Spleen (tissue), 11 donors: Measurements from ENCODE around the gene SLC26A1. TPM values are rescaled to one million over a fixed set of nuclear protein-coding genes. Genes with fewer than 3 reads are reported as not detected.
A peak's percentile ranks its signal among the peaks of the same experiment; 100 is the strongest.
"Not testable (repeated sequence)": the region's sequence is repeated elsewhere in the genome, so short reads cannot be mapped to it uniquely, and the experiment has no call there.

ENCODE experiments used
- DNase-seq: peaks from one replicate; pipeline ENCODE4 v3.0.0-alpha.2; 2020
- H3K27ac ChIP-seq, 8 donors: fragments of 200-600 bp; sonication (generic) in 7 of 8; 1 replicate in 4 of 8; 2 replicates in 4 of 8; pipeline versions ENCODE4 v1.5.0 to v1.8.0; 2016 to 2021; ENCODE audit warnings: inconsistent platforms in 4 of 8, mild to moderate bottlenecking in 4 of 8, moderate library complexity in 1 of 8
- H3K27me3 ChIP-seq, 7 donors: fragments of 200-600 bp; sonication (generic) in 6 of 7; replicated peaks in 1 of 7; 1 replicate in 4 of 7; 2 replicates in 3 of 7; pipeline versions ENCODE4 v1.5.0 to v1.8.0; 2016 to 2021; ENCODE audit warnings: inconsistent platforms in 3 of 7, mild to moderate bottlenecking in 1 of 7
- H3K36me3 ChIP-seq, 6 donors: fragments of 200-600 bp; sonication (generic) in 5 of 6; 1 replicate in 4 of 6; 2 replicates in 2 of 6; pipeline versions ENCODE4 v1.5.0 to v1.8.0; 2016 to 2021; ENCODE audit warnings: inconsistent platforms in 2 of 6
- H3K4me1 ChIP-seq, 6 donors: fragments of 200-600 bp; sonication (generic) in 5 of 6; 1 replicate in 3 of 6; 2 replicates in 3 of 6; pipeline versions ENCODE4 v1.5.0 to v1.8.0; 2016 to 2021; ENCODE audit warnings: inconsistent platforms in 3 of 6
- H3K4me3 ChIP-seq, 8 donors: fragments of 200-600 bp; sonication (generic) in 7 of 8; 1 replicate in 4 of 8; 2 replicates in 4 of 8; pipeline versions ENCODE4 v1.5.0 to v1.8.0; 2016 to 2021; ENCODE audit warnings: inconsistent platforms in 4 of 8, mild to moderate bottlenecking in 4 of 8, moderate library complexity in 2 of 8
- H3K9me3 ChIP-seq, 8 donors: fragments of 200-600 bp; sonication (generic) in 7 of 8; 1 replicate in 4 of 8; 2 replicates in 4 of 8; pipeline versions ENCODE4 v1.5.0 to v1.8.0; 2016 to 2021; ENCODE audit warnings: inconsistent platforms in 4 of 8
- CTCF ChIP-seq, 11 experiments: fragments of 200-600 bp in 7 of 11; fragments of 450-650 bp in 4 of 11; sonication (generic) in 4 of 11; IDR thresholded peaks in 8 of 11; conservative IDR thresholded peaks in 3 of 11; 1 replicate in 7 of 11; 2 replicates in 4 of 11; pipeline versions ENCODE4 v1.4.0 to v1.8.0; 2016 to 2021; ENCODE audit warnings: antibody characterized with exemption in 11 of 11, inconsistent platforms in 4 of 11, mild to moderate bottlenecking in 1 of 11
- POLR2A ChIP-seq, 3 donors: fragments of 450-650 bp; IDR thresholded peaks; one replicate each; pipeline ENCODE4 v1.5.1; 2017; ENCODE audit warnings: antibody characterized with exemption in 3 of 3, mild to moderate bottlenecking in 1 of 3
- POLR2AphosphoS5 ChIP-seq, 3 donors: sonication (generic); formaldehyde crosslinking; IDR thresholded peaks; one replicate each; pipeline ENCODE4 v1.5.1; 2017; ENCODE audit warnings: antibody characterized with exemption in 3 of 3
- WGBS, 5 donors: extraction: QIAGEN DNeasy Blood & Tissue Kit in 3 of 5; methylation state at CpG; one replicate each; pipeline versions ENCODE4 v1.1.5 to v1.1.7; 2013 to 2018; 5-methylcytosine and 5-hydroxymethylcytosine counted together
- intact Hi-C: fragments of 100-400 bp; cut with DNase I; formaldehyde crosslinking; loops from one replicate; pipeline ENCODE4 v1.15.0; 2023; ENCODE audit warnings: low total_unique reads
- polyA plus RNA-seq, 3 donors: library from polyadenylated mRNA; stranded (reverse); fragments of 200-250 nt; gene quantifications; one replicate each; pipeline ENCODE4 v1.2.1, GENCODE V29; 2013
- total RNA-seq, 7 donors: library from RNA; depleted of rRNA in 3 of 7; stranded (reverse); fragments of >200 nt in 3 of 7; fragmentation: NEBNext Ultra II Directional in 4 of 7; extraction: Animal tissue kit (Norgen Biotek cat#: 25700) in 4 of 7; gene quantifications; one replicate each; pipeline versions ENCODE4 v1.1.0 to v1.2.1, GENCODE V29; 2016 to 2021
- donor health status: healthy with polysubstance abuse.
- donor health status: DM: no; HTN: no; CAD: no; lungs with moderate emphysema.
- donor health status: DM: no; HTN: no; CAD: no.
- donor health status: Bipolar disorder and iron deficiency.
- donor health status: healthy.
- donor health status: DM: no; HTN: no; CAD: no.
- donor health status: DM: yes; HTN: yes; CAD: no.

SLC26A1 gene
- total and polyA plus RNA-seq, 10 donors: 0.07 to 0.68 (median 0.24) TPM; not detected in 1

DNA sequence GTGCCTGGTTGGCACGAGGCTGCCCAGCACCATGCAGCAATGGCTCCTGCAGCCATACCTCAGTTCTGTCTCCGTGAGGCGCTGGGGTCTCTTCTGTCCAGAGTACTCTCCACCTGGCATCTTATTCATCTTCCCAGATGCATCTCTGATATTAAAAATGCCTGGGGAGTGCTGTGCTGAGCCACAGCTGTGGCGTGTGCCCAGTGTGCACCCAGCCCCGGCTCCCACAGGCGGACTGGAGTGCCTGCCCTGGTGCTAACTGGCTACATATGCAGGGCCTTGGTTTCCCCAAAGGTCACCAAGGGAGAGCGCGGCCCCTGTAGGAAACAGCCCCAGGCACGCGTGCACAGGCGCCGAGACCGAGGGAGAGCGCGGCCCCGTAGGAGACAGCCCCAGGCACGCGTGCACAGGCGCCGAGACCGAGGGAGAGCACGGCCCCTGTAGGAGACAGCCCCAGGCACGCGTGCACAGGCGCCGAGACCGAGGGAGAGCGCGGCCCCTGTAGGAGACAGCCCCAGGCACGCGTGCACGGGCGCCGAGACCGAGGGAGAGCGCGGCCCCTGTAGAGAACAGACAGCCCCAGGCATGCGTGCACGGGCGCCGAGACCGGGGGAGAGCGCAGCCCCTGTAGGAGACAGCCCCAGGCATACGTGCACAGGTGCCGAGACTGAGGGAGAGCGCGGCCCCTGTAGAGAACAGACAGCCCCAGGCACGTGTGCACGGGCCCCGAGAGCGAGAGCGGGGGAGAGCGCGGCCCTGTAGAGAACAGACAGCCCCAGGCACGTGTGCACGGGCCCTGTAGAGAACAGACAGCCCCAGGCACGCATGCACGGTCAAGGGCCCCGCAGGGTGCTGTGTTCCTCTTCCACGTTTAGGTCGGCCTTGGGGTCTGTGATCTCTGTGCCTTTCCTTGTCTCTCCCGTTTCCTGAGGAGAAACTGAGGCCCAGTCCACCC lies 46.4 kb downstream of the SLC26A1 start:
- H3K4me1 ChIP-seq: peaks cover 0 to 33% (median 6%) of the 10 kb centered on the region in 6 donors
- peak; percentile 76 for DNase-seq
- no peak overlapping the region for H3K4me3 ChIP-seq
- intact Hi-C loops: no loop called here
- H3K36me3 ChIP-seq: peaks cover 0 to 26% (median 6%) of the 10 kb centered on the region in 6 donors
- H3K27ac ChIP-seq: no peak overlapping the region
- H3K9me3 ChIP-seq: no peaks in the 10 kb centered on the region
- WGBS, 5 donors: 67 to 80% (median 69%) methylated on average over 41 to 62 of the region's 62 CpGs
- no peaks in the 10 kb centered on the region for H3K27me3 ChIP-seq
- TF ChIP-seq POLR2A (IDR thresholded peaks at IDR 0.05) (no peak), POLR2AphosphoS5 (IDR thresholded peaks at IDR 0.05) (no peak), CTCF (IDR thresholded peaks at IDR 0.05 in 8 of 11, conservative IDR thresholded peaks at IDR 0.05 in 3 of 11) (no peak)

DNA sequence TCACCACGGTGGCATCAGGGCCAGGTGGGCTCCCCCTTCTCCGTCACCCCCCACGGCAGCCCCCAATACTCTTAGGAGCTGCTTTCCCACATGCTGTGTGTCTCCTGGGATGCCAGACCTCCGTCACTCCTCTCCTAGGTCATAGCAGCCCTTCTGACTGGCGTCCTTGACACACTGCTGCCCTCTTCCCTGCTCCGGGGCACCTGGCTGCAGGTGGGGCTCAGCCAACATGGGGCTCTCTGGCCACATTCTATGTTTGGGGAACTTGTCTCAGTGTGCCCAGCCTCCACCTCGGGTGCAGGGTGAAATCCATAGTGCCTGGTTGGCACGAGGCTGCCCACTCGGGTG lies 47.1 kb downstream of the SLC26A1 start:
- Histone ChIP-seq H3K4me3 (no peak overlapping the region), H3K27ac (no peak overlapping the region), H3K36me3 (peaks cover 0 to 19% (median 2%) of the 10 kb centered on the region in 6 donors), H3K4me1 (peaks cover 0 to 33% (median 6%) of the 10 kb centered on the region in 6 donors), H3K27me3 (no peaks in the 10 kb centered on the region), H3K9me3 (no peaks in the 10 kb centered on the region)
- TF ChIP-seq CTCF (IDR thresholded peaks at IDR 0.05 in 8 of 11, conservative IDR thresholded peaks at IDR 0.05 in 3 of 11): no peak
- no peak for TF ChIP-seq POLR2A (IDR thresholded peaks at IDR 0.05)
- TF ChIP-seq POLR2AphosphoS5 (IDR thresholded peaks at IDR 0.05): no peak
- DNase-seq: peak; percentile 51
- intact Hi-C loops: no loop called here
- WGBS, 5 donors: 75 to 84% (median 79%) methylated on average over 6 to 9 of the region's 9 CpGs

DNA sequence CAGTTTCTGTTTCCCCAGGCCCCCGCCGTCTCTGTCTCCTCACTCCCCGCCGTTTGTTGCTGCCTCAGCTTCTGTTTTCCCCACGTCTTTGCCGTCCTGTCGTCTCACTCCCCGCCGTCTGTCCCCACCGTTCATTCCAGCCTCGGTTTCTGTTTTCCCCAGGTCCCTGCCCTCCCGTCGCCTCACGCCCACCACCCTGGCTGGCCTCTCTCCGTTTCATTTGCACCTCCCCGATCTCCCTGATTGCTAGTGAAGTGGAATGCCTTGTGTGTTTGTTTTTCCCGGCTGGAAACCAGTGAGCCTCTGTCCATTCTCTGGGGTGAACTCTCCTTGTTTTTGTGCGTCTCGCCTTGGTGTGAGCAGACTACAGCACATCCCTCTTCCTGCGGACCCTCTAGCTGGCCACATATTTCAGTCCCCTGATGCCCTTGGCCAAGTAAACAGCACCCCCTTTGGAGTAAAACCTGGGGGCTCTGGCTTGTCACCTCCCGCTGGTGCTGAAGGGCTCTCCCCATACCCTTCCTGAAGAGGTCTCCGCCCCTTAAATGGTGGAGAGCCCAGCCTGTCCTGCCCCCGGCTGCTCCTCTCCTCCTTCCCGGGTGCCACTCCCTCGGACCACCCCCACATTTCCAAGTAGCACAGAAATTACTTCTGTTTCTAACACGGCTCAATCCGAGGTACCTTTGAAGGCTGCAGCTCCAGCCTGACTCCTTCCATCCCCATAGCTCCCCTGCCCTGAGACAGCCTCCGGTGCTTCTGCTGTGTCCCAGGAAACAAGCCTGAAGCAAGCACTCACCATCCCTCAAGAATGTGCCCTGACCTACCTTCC lies 47.7 kb downstream of the SLC26A1 start:
- Histone ChIP-seq H3K36me3 (peaks cover 0 to 17% (median 2%) of the 10 kb centered on the region in 6 donors), H3K27ac (no peak overlapping the region), H3K9me3 (no peaks in the 10 kb centered on the region), H3K27me3 (no peaks in the 10 kb centered on the region), H3K4me3 (no peak overlapping the region), H3K4me1 (peaks cover 0 to 33% (median 6%) of the 10 kb centered on the region in 6 donors)
- WGBS, 5 donors: 74 to 79% (median 77%) methylated on average over 28 of the region's 28 CpGs
- intact Hi-C loops: no loop called here
- TF ChIP-seq POLR2AphosphoS5 (IDR thresholded peaks at IDR 0.05): no peak
- no peak for TF ChIP-seq POLR2A (IDR thresholded peaks at IDR 0.05)
- no peak for TF ChIP-seq CTCF (IDR thresholded peaks at IDR 0.05 in 8 of 11, conservative IDR thresholded peaks at IDR 0.05 in 3 of 11)
- DNase-seq: peak; percentile 56

GRCh38 chr4:939508-939907 lies 53.7 kb downstream of the SLC26A1 start:
- H3K4me3 ChIP-seq, H3K27ac ChIP-seq, H3K27me3 ChIP-seq, intact Hi-C loops, H3K9me3 ChIP-seq: not testable (repeated sequence)
- peaks cover 15 to 37% (median 23%) of the 10 kb centered on the region in 6 donors for H3K4me1 ChIP-seq
- DNase-seq: peak; percentile 2
- H3K36me3 ChIP-seq: peaks cover 0 to 17% (median 2%) of the 10 kb centered on the region in 6 donors
- WGBS, 5 donors: 83 to 88% (median 85%) methylated on average over 4 of the region's 4 CpGs

Other genes starting within 250 kb of the SLC26A1 start
- 10 to 100 TPM in 4 of 7 donors, 1 to 10 TPM in 3; 1.3 to 20.7 (median 12.4) TPM for gene CPLX1, start 167.3 kb downstream of the SLC26A1 start, total RNA-seq
- 10 to 100 TPM in 2 of 3 donors, 1 to 10 TPM in 1; 5.1 to 12.3 (median 10.7) TPM for gene CPLX1, start 167.3 kb downstream of the SLC26A1 start, polyA plus RNA-seq
- gene GAK, start 61.1 kb downstream of the SLC26A1 start, total RNA-seq: 100 to 1,000 TPM; 154 to 212 (median 179) TPM
- gene GAK, start 61.1 kb downstream of the SLC26A1 start, polyA plus RNA-seq: 100 to 1,000 TPM; 112 to 249 (median 203) TPM
- gene TMEM175, start 60.9 kb downstream of the SLC26A1 start, total RNA-seq: 10 to 100 TPM; 38.2 to 76.8 (median 56.6) TPM
- gene TMEM175, start 60.9 kb downstream of the SLC26A1 start, polyA plus RNA-seq: 10 to 100 TPM; 59.4 to 83.9 (median 78.6) TPM
- 10 to 100 TPM; 13.6 to 26.3 (median 17.0) TPM for gene DGKQ, start 19.8 kb downstream of the SLC26A1 start, total RNA-seq
- gene DGKQ, start 19.8 kb downstream of the SLC26A1 start, polyA plus RNA-seq: 10 to 100 TPM in 1 of 3 donors, 1 to 10 TPM in 2; 6.3 to 15.4 (median 9.3) TPM
- 10 to 100 TPM; 18.3 to 58.3 (median 37.9) TPM for gene IDUA, start 6.4 kb downstream of the SLC26A1 start, total RNA-seq
- gene IDUA, start 6.4 kb downstream of the SLC26A1 start, polyA plus RNA-seq: 10 to 100 TPM; 11.5 to 26.5 (median 19.1) TPM
- gene FGFRL1, start 18.2 kb upstream of the SLC26A1 start, total RNA-seq: 10 to 100 TPM in 5 of 7 donors, 1 to 10 TPM in 2; 7.9 to 20.6 (median 13.2) TPM
- 1 to 10 TPM; 1.4 to 4.6 (median 1.5) TPM for gene FGFRL1, start 18.2 kb upstream of the SLC26A1 start, polyA plus RNA-seq
- 1 to 10 TPM in 5 of 7 donors, under 1 TPM in 2; 0.46 to 5.6 (median 2.3) TPM for gene RNF212, start 120.2 kb upstream of the SLC26A1 start, total RNA-seq
- gene RNF212, start 120.2 kb upstream of the SLC26A1 start, polyA plus RNA-seq: 1 to 10 TPM; 1.8 to 3.5 (median 2.0) TPM
- gene SPON2, start 179.2 kb upstream of the SLC26A1 start, total RNA-seq: 10 to 100 TPM; 15.5 to 51.3 (median 43.7) TPM
- gene SPON2, start 179.2 kb upstream of the SLC26A1 start, polyA plus RNA-seq: 10 to 100 TPM in 2 of 3 donors, 1 to 10 TPM in 1; 8.3 to 29.8 (median 11.7) TPM